NCI-H128 (cell line): ENCODE data around the gene THSD7A.

Experiments
- DNase-seq: peaks from one replicate; lab custom pipeline; 2025; ENCODE audit not compliant: unreplicated experiment; lab: John Stamatoyannopoulos, UW

The THSD7A gene, protein sequence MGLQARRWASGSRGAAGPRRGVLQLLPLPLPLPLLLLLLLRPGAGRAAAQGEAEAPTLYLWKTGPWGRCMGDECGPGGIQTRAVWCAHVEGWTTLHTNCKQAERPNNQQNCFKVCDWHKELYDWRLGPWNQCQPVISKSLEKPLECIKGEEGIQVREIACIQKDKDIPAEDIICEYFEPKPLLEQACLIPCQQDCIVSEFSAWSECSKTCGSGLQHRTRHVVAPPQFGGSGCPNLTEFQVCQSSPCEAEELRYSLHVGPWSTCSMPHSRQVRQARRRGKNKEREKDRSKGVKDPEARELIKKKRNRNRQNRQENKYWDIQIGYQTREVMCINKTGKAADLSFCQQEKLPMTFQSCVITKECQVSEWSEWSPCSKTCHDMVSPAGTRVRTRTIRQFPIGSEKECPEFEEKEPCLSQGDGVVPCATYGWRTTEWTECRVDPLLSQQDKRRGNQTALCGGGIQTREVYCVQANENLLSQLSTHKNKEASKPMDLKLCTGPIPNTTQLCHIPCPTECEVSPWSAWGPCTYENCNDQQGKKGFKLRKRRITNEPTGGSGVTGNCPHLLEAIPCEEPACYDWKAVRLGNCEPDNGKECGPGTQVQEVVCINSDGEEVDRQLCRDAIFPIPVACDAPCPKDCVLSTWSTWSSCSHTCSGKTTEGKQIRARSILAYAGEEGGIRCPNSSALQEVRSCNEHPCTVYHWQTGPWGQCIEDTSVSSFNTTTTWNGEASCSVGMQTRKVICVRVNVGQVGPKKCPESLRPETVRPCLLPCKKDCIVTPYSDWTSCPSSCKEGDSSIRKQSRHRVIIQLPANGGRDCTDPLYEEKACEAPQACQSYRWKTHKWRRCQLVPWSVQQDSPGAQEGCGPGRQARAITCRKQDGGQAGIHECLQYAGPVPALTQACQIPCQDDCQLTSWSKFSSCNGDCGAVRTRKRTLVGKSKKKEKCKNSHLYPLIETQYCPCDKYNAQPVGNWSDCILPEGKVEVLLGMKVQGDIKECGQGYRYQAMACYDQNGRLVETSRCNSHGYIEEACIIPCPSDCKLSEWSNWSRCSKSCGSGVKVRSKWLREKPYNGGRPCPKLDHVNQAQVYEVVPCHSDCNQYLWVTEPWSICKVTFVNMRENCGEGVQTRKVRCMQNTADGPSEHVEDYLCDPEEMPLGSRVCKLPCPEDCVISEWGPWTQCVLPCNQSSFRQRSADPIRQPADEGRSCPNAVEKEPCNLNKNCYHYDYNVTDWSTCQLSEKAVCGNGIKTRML (N-terminal part only)

DNA sequence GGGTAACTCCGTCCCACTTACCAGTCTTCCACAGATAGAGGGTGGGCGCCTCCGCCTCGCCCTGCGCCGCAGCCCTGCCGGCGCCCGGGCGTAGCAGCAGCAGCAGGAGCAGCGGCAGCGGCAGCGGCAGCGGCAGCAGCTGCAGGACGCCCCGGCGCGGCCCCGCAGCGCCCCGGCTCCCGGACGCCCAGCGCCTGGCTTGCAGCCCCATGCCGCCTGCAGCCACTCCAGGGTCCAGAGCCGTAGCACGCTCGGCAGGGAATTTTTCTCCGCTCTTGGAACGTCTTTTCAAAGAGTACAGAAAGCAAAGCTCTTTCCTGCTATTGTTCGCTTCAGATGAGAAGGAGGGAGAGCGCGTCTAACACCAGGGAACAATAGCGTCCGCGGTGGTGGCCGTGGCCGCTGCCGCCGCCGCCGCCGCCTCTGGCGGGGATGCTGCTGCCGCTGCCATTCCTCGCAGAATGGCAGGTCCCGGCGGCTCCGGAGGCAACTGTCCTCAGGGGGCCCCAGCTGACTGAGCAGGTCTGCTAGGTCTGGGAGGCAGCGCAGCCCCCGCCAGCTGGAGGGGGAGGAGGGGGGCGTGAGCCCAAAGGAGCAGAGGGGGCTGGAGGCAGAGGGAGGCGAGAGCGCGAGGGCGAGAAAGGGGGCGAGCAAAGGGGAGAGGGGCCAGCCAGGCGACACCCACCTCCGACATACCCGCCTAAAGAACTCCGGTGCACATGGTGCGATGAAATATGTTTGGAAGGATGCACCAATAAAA lies at the start of gene THSD7A:
Gene THSD7A, minus strand, starts transcription at position 463 of the 760 bp plus-strand sequence. Its CDS starts 252 bp downstream, at position 211.
- DNase-seq: peak; percentile 26

DNA sequence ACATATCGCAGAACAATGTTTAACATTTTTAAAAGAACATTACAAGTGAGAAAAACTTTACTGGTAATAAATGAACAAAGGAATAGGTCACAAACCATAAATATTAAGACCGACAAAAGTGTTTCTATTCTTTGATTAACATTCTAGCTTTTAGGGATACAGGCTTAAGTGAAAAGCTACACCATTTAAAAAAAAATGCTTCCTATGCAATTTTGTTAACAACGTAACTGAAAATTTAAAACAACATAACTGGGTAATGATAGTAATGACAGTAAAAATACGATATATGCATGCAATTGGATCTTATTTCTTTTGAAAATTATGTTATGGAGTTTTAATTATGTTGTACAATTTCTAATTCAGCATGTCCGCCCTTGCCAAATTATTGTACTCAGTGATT lies 49.7 kb upstream of the THSD7A start:
- DNase-seq: no peak

DNA sequence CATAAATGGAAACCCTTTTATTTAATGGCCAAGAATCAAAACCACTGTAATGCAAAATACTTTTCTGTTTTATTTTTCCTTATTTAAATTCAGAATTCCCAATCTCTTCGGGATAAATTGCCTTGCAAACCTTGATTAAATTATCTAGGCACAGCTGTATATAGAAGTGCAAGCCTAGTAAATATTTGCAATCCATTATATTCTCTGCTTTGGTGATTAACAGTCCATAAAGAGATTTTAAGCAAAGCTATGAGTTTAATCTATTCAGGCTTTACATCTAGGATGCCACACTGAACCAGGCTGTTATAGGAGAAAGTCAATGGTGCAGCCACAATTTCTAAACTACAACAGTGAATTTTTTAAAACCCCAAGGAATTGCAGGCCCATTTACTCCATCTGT lies 43.6 kb upstream of the THSD7A start:
- DNase-seq: no peak

DNA sequence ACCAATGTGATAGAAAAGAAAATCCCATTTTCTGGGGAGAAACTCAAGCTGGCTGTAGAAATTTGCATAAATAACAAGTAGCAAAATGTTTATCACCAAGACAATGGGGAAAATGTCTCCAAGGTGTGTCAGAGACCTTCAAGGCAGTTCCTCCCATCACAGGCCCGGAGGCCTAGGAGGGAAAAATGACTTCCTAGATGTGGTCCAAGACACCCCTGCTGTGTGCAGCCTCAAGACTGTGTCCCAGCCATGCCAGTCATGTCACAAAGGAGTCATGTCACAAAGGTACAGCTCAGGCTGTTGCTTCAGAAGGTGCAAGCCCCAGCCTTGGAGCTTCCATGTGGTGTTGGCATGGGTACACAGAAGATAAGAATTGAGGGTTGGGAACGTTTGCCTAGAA lies 33.7 kb upstream of the THSD7A start:
- no peak for DNase-seq

DNA sequence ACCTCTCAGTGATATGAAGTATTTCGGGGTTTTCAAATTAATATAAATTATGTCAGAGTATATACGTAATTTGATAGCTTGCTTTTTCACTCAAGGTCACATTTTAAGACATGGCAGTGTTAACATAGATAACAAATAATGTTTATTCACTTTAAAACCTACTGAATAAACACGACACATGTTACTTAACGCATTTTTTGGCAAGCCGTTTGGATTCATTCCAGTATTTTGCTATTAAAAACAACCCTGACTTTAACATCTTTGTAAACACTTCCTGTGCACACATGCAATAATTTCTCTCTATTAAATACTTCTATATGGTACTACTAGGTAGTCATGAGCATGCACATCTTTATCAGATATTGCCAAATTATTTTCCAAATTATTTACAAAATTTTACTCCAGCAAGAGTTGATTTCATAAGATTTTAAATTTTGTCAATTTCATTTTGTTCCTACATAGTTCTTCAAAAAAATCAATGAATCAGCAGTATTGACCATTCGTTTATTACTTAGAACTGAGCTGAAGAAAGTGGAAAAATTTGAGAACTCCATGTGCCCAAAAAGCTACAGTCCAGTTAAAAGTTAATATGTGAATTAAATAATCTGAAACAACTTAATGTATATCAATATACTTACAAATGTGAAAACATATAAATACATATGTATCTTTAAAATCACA lies 26.8 kb upstream of the THSD7A start:
- peak; percentile 18 for DNase-seq

DNA sequence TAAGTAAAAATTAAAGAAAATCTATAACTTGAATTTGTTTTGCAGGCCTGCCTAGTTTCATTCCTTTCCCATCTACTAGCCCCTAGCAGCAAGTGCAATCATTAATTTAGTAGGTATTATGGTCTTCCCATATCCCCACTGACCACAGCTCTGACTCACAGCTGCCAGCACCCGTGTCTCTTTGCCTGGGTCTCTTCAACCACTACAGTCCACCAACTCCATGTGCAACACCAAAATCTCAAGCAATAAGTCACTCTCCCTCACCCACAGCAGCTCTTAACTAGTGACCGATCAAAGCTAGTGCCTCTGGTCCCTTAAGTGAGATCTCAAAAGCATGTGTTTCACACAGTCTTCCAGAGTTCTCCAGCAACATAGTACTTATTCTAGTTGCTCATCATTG lies 26.0 kb upstream of the THSD7A start:
- DNase-seq: no peak

DNA sequence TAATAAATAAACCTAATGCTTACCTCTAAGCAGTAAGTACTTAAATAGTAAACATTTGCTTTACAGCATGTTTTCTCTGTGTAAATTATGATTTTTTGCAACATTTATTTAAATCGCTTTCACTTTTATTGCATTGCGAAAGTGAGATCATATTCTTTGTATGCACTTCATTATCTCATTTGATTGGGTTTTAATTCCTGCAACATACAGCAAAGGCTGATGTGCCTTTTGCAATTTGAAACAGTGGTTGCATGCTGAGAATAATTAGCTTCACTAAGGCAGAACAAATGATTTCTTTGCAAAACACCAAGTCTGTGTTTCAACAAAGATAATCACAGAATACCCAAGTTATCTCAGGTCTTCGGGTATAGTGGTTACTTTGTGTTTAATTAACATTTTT lies 16.3 kb upstream of the THSD7A start:
- no peak for DNase-seq

DNA sequence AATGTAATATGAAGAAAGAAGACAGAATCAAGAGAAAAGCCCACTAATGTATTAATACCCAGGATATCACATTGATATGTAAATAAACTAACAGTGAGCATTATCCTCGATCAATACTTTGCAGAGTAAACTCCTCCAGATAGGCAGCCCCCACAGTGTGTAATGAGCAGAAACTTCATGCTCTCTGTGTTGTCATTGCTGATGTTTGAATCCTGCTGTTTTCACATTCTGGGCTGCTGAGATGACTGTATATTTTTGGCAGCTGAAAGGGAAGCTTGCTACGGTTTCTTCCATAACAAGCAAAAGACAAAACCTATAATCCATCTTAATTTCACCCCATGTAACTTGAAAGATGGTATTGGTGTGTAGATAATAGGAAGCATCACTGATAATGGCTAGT lies 15.3 kb upstream of the THSD7A start:
- no peak for DNase-seq

DNA sequence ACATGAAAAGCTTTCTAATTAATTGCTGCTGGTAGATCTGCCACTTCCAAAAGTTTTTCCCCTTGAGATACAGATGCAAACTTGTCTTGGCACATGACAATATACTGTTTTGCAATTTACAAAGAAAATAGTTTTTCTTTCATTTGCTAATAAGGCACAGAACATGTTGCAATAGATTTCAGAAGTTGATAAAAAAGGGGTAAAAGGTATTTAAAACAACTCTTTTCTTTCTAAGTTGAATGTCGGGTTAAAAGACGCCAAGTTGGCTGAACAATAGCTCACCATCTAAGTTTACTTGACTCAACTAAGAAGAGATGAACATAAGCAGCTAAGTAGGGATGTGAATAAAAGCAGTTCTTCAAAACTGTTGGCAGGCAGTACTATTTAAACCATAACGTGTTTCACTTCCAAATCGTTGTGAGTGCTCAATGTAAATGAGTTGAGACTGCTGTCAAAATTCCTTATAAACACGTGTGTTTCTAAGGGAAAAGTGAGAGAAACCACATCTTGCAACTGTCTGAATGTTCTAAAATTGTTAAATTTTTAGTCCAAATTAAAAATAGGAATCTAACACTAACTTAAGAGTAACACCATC lies 14.5 kb upstream of the THSD7A start:
- DNase-seq: no peak

DNA sequence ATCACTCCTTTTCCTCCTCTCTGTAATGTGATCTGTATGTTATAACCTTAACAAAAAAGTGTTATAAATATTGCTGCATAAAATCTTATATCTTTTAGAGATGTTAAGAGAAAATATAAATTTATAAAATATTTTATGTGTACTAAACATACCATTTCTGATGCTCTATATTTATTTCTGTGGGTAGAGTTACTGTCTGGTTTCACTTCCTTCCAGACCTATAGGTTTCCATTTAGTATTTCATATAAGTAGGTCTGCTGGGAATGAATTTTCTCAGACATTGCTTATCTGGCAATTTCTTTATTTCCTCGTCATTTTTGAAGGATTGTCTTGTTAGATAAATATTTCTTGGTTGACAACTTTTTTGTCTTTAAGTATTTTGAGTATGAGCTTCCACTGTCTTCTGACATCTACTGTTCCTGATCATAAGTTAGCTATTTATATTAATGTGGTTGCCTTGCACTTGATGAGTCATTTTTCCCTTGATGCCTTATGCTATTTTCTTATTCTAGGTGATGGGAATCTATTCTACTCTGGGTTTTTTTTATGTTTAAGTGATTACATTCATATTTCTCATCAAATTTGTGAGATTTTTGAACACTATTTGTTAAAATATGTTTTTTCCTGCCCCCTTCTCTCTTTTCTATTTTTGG lies 11.2 kb upstream of the THSD7A start:
- no peak for DNase-seq

DNA sequence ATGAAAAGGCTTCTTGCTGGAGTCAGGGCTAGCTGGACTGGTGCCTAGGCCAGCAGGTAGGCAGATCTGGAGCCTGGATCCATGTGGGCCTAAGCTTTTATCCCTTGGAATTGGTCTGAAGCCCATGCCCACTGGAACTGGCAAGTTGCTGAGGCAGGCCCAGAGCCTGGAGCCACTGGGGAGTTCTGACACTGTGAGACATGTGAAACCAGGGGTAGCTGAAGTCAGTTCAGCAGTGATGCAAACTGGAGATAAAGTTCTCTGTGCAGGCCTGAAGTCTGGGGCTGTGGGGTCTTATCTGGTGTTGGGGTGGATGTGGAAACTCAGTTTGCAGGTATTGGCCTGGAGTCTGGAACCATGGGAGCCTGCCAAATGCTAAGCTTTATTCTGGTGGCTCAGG lies 9.7 kb upstream of the THSD7A start:
- no peak for DNase-seq

DNA sequence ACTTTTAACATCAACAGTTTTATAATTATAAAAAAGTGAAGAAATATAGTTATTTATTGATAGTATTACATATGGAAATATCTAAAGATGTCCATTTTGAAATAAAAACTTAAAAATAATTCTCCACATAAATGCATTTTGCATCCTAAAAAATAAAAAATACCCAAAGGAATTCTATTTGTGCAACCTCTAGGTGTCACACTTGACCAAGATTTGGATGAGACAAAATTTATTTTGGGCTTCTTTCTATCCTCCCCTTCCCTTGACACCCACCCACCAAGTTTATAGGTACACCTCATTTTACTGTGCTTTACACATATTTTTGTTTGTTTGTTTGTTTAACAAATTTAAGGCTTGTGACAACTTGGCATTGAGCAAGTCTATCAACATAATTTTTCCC lies 3.3 kb upstream of the THSD7A start:
- no peak for DNase-seq

DNA sequence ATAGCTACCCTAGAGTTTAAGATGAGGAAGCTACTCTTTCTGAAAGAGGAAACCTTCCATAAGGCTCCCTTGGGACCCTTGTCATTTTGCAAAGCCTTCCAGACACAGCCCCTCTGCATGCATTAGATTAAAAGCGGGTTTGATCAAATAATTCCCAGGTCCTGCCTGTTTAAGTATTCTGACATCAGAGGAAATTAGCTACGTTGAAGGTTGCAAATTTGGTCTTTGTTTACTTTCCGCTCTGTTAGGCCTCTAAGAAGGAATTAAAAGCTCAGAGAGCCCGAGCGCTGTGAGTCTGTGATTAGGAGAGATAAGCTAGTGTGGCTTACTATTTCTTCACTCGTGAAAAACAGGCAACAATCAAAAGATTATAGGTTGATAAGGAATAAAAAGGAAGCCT lies 1.4 kb upstream of the THSD7A start:
- peak; percentile 52 for DNase-seq

DNA sequence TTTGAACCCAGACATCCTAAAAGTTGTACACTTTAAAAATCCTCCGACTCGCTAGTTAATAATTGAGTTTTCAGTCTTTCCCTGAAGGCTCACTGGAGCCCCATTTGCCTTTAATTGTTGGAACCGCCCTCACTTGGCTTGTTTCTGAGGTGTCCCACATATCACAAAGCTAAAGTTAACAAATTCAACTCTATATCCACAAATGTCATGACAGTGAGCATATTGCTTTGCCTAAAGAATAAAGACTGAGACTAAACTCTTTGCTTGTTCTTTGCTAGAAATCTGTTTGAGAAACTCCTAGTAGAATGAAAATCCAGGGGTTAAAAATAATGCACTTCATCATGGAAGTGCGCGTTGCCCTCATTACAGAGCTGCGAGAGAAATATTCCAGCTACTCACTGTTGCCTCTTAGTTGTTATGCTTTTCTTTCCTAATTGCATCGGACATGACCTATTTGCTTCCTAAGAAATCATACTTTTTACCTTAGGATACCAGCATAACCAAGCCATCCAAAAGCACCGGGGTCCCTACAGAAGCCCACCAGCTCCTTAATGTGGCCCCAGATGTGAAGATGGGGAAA lies 752 bp downstream of the THSD7A start:
- DNase-seq: no peak

DNA sequence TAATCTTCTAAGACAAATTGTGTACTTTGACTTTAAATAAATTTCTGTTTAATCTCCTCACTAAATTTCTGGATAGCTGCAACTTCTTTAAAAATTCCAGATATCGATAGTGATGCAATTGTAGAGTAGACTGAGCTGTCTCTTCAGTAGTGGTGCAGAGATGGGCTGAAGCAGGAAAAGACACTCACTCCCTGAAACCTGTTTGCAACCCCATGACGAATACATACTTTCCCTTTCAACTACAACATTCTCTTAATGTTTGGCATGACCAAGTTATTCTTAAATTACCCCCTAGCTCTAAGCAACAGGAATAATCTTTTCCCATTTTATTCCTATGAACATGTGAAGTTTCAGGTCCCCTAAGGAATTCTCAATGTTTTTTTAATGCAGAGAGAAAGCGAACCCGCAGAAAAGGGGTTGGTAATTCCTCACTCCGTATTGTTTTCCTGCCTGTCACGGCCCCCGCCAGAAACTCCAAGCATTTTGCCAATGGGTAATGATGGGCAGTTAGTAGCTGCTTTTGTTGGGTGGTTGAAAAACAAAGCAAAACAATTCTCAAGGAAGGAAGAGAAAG lies 1.3 kb downstream of the THSD7A start:
- no peak for DNase-seq

DNA sequence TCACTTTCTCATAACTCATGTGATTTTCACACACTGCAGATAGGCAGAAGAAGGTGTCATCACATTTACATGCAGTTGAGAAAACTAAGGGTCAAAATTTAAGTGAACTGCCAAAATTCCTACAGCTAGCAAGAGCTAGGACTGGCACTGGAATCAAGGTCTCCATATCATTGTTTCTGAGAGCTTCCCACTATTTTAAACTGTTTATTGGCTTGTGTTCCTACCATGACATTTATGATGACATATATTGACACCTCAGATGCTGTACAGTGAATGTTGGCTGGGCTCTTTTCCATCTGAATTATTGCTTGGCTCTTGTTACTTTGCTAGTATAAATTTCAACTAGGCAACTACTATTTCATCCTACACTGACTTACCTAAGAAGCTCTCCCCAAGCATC lies 2.0 kb downstream of the THSD7A start:
- no peak for DNase-seq

DNA sequence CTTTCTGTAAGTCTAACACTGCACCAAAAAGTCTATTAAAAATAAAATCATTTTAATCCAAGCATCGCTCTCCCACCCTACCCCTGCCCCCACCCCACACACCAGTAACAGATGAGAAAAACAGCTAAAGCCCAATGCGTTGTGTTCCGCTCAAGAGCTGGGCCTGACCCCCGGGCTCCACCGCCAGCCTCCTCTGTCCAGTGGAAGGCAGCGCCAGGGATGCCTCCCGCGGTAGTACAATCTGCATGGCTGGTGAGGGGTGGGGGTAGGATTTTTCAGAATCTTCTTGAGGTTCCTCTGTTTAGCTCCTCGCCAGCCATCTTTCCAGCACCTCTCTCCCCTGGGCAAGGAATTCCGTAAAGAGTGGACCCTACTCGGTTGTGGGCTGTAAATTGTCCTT lies 12.1 kb downstream of the THSD7A start:
- DNase-seq: no peak

DNA sequence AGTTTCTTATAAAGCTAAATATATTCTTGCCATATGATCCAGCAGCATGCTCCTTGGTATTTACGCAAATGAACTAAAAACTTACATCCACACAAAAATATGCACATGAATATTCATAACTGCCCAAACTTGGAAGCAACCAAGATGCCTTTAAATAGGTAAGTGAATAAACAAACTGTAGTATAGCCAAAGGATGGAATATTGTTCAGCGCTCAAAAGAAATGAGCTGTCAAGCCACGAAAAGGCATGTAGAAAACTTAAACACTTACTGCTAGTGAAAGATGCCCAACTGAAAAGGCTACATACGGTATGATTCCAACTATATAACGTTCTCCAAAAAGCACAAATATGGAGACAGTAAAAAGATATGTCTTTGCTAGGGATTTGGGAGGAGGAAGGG lies 12.7 kb downstream of the THSD7A start:
- DNase-seq: no peak

DNA sequence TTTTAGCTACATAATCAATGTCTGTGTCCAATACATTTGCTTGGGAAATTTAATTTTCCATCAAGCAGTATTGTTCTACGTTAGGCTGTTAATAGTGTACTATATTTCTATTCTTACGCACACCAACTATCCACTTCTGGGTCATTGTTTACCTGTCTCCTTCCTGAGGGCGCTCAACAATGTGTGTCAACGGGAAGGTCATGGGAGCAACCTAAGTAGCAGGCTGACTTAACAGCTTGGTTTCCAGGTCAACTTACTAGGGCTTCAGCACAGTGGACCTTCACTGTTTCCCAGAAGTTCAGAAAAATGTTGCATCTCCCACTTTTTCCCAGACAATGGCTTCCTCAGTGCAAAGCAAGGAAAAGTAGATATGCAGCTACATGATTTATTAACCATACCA lies 13.7 kb downstream of the THSD7A start:
- DNase-seq: no peak
